HEK293 (cell line): ENCODE data around the gene KCNJ15.

ENCODE experiments used
- CTCF ChIA-PET: fragments of 350-600 bp; formaldehyde crosslinking; extraction: SDS; loops from one replicate; lab custom pipeline; 2021; ENCODE audit warnings: antibody characterized with exemption; lab: Yijun Ruan, JAX
- POLR2A ChIA-PET: fragments of 300-600 bp; formaldehyde crosslinking; extraction: SDS; loops from one replicate; lab custom pipeline; 2020; ENCODE audit warnings: antibody characterized with exemption, inconsistent platforms; lab: Yijun Ruan, JAX
- H3K27ac ChIP-seq: fragments of 200-500 bp; sonication (Bioruptor generic); 2 replicates; pipeline ENCODE4 v1.5.1; 2014; ENCODE audit warnings: low read depth, low read length, control low read depth, inconsistent platforms; ENCODE audit errors: extremely low read depth
- H3K36me3 ChIP-seq, 2 experiments: fragments of 200-500 bp in 1 of 2; sonication (Bioruptor generic) in 1 of 2; 1 replicate in 1 of 2; 2 replicates in 1 of 2; pipeline ENCODE4 v1.5.1; 2014 to 2017; ENCODE audit warnings: inconsistent platforms in 2 of 2, low read length in 2 of 2; ENCODE audit not compliant: control insufficient read depth in 2 of 2, insufficient read depth in 1 of 2
- H3K4me1 ChIP-seq: fragments of 200-500 bp; sonication (Bioruptor generic); 2 replicates; pipeline ENCODE4 v1.5.1; 2014; ENCODE audit warnings: mild to moderate bottlenecking, low read length, inconsistent platforms; ENCODE audit not compliant: control insufficient read depth, insufficient read depth
- H3K4me3 ChIP-seq: 2 replicates; pipeline ENCODE4 v1.5.1; 2011; ENCODE audit warnings: low read depth, mild to moderate bottlenecking, control low read depth, low read length, moderate library complexity
- H3K9me3 ChIP-seq: fragments of 200-500 bp; sonication (Bioruptor generic); 2 replicates; pipeline ENCODE4 v1.5.1; 2014; ENCODE audit warnings: low read depth, low read length, inconsistent platforms; ENCODE audit not compliant: control insufficient read depth, insufficient read depth
- BCL11A ChIP-seq: fragments of 450-650 bp; formaldehyde crosslinking; IDR thresholded peaks from 2 replicates; pipeline ENCODE4 v1.5.1; 2016; ENCODE audit warnings: low read depth, missing biosample characterization, missing genetic modification characterization
- BCL11B ChIP-seq: fragments of 450-650 bp; formaldehyde crosslinking; IDR thresholded peaks from 2 replicates; pipeline ENCODE4 v1.5.1; 2016; ENCODE audit warnings: low read depth, missing biosample characterization, missing genetic modification characterization
- GLI4 ChIP-seq: fragments of 450-650 bp; formaldehyde crosslinking; IDR thresholded peaks from 2 replicates; pipeline ENCODE4 v1.5.1; 2016; ENCODE audit warnings: missing biosample characterization, missing genetic modification characterization
- MEIS1 ChIP-seq: sonication (generic); formaldehyde crosslinking; IDR thresholded peaks from 2 replicates; pipeline ENCODE4 v1.8.1; 2022; ENCODE audit warnings: missing genetic modification reagents, mild to moderate bottlenecking, borderline replicate concordance
- MYNN ChIP-seq: fragments of 450-650 bp; formaldehyde crosslinking; IDR thresholded peaks from 2 replicates; pipeline ENCODE4 v1.5.1; 2016; ENCODE audit warnings: missing biosample characterization, missing genetic modification characterization, borderline replicate concordance
- SALL2 ChIP-seq: fragments of 450-650 bp; formaldehyde crosslinking; IDR thresholded peaks from 2 replicates; pipeline ENCODE4 v1.5.0; 2017; ENCODE audit warnings: missing biosample characterization, mild to moderate bottlenecking, missing genetic modification characterization, borderline replicate concordance
- YY2 ChIP-seq: fragments of 450-650 bp; formaldehyde crosslinking; IDR thresholded peaks from 2 replicates; pipeline ENCODE4 v1.5.1; 2016; ENCODE audit warnings: missing biosample characterization, missing genetic modification characterization
- ZBTB1 ChIP-seq: fragments of 450-650 bp; formaldehyde crosslinking; IDR thresholded peaks from 2 replicates; pipeline ENCODE4 v1.5.1; 2016; ENCODE audit warnings: missing biosample characterization, missing genetic modification characterization
- ZFP41 ChIP-seq: fragments of 450-650 bp; formaldehyde crosslinking; IDR thresholded peaks from 2 replicates; pipeline ENCODE4 v1.5.1; 2016; ENCODE audit warnings: missing biosample characterization, missing genetic modification characterization, borderline replicate concordance
- ZNF174 ChIP-seq: fragments of 450-650 bp; formaldehyde crosslinking; IDR thresholded peaks from 2 replicates; pipeline ENCODE4 v1.5.0; 2017; ENCODE audit warnings: missing biosample characterization, mild to moderate bottlenecking, missing genetic modification characterization
- ZNF274 ChIP-seq, 2 experiments: fragments of 200-500 bp in 1 of 2; fragments of 450-650 bp in 1 of 2; sonication (Bioruptor generic) in 1 of 2; formaldehyde crosslinking in 1 of 2; IDR thresholded peaks; 2 replicates each; pipeline versions ENCODE4 v1.5.1 to v1.6.1; 2014 to 2016; ENCODE audit warnings: borderline replicate concordance in 1 of 2, inconsistent platforms in 1 of 2, low read length in 1 of 2, missing biosample characterization in 1 of 2, missing genetic modification characterization in 1 of 2
- ZNF311 ChIP-seq: fragments of 450-650 bp; formaldehyde crosslinking; IDR thresholded peaks from 2 replicates; pipeline ENCODE4 v1.5.1; 2017; ENCODE audit warnings: missing biosample characterization, missing genetic modification characterization, borderline replicate concordance
- ZNF341 ChIP-seq: fragments of 450-650 bp; formaldehyde crosslinking; IDR thresholded peaks from 2 replicates; pipeline ENCODE4; 2016; ENCODE audit warnings: low read depth, missing biosample characterization, missing genetic modification characterization
- ZNF404 ChIP-seq: fragments of 450-650 bp; formaldehyde crosslinking; IDR thresholded peaks from 2 replicates; pipeline ENCODE4 v1.5.1; 2017; ENCODE audit warnings: missing biosample characterization, missing genetic modification characterization
- ZNF510 ChIP-seq: fragments of 450-650 bp; formaldehyde crosslinking; IDR thresholded peaks from 2 replicates; pipeline ENCODE4 v1.5.1; 2018; ENCODE audit warnings: mild to moderate bottlenecking, missing genetic modification characterization, missing biosample characterization; ENCODE audit not compliant: insufficient replicate concordance
- ZNF514 ChIP-seq: fragments of 450-650 bp; formaldehyde crosslinking; IDR thresholded peaks from 2 replicates; pipeline ENCODE4 v1.5.1; 2016; ENCODE audit warnings: missing biosample characterization, missing genetic modification characterization
- ZNF530 ChIP-seq: fragments of 450-650 bp; formaldehyde crosslinking; IDR thresholded peaks from 2 replicates; pipeline ENCODE4 v1.5.1; 2016; ENCODE audit warnings: low read depth, missing biosample characterization, missing genetic modification characterization
- ZNF596 ChIP-seq: fragments of 450-650 bp; IDR thresholded peaks from 2 replicates; pipeline ENCODE4 v1.5.0; 2018; ENCODE audit warnings: missing biosample characterization, mild to moderate bottlenecking, missing genetic modification characterization, moderate library complexity
- ZNF843 ChIP-seq: fragments of 450-650 bp; formaldehyde crosslinking; IDR thresholded peaks from 2 replicates; pipeline ENCODE4 v1.5.1; 2016; ENCODE audit warnings: missing biosample characterization, missing genetic modification characterization
- TF ChIP-seq, protein P1 (sequence below): fragments of 450-650 bp; formaldehyde crosslinking; IDR thresholded peaks from 2 replicates; pipeline ENCODE4 v1.5.1; 2017; ENCODE audit warnings: missing biosample characterization, missing genetic modification characterization
- TF ChIP-seq, protein P2 (sequence below): fragments of 450-650 bp; formaldehyde crosslinking; IDR thresholded peaks from 2 replicates; pipeline ENCODE4 v1.5.0; 2017; ENCODE audit warnings: missing biosample characterization, missing genetic modification characterization, borderline replicate concordance
- TF ChIP-seq, protein P3 (sequence below): fragments of 450-650 bp; formaldehyde crosslinking; IDR thresholded peaks from 2 replicates; pipeline ENCODE4 v1.5.1; 2016; ENCODE audit warnings: missing biosample characterization, missing genetic modification characterization
- TF ChIP-seq, protein P4 (sequence below): fragments of 450-650 bp; formaldehyde crosslinking; IDR thresholded peaks from 2 replicates; pipeline ENCODE4 v1.5.1; 2016; ENCODE audit warnings: missing biosample characterization, missing genetic modification characterization

KCNJ15 gene

DNA sequence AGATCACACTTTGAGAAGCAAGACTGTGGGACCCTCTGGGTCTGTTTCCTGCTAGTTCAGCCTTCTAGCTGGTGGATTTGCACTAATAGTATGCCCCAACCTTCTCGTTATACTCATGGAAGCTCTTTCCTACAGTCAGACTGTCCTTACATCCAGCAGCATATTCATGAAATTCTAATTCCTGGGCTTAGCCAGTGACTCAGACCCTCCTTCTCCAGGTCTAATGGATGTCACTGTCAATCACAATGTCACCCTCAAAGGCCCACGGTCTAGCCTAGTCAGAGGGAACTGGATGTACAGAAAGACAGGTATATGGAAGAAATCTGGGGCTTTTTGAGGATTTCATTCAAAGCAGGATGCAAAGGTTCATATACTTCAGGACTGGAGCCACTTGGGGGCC is 72.4 kb downstream of the KCNJ15 start (continued):
- TF ChIP-seq, protein P1, sequence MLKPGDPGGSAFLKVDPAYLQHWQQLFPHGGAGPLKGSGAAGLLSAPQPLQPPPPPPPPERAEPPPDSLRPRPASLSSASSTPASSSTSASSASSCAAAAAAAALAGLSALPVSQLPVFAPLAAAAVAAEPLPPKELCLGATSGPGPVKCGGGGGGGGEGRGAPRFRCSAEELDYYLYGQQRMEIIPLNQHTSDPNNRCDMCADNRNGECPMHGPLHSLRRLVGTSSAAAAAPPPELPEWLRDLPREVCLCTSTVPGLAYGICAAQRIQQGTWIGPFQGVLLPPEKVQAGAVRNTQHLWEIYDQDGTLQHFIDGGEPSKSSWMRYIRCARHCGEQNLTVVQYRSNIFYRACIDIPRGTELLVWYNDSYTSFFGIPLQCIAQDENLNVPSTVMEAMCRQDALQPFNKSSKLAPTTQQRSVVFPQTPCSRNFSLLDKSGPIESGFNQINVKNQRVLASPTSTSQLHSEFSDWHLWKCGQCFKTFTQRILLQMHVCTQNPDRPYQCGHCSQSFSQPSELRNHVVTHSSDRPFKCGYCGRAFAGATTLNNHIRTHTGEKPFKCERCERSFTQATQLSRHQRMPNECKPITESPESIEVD, result no peak
- TF ChIP-seq ZNF311 (tag by site-specific recombination), result no peak
- no peak for TF ChIP-seq ZNF843 (tag by site-specific recombination)
- no peak for TF ChIP-seq ZNF510
- no peak for TF ChIP-seq MEIS1
- no peak for TF ChIP-seq YY2
- no peak for TF ChIP-seq ZNF530
- TF ChIP-seq, protein P2, sequence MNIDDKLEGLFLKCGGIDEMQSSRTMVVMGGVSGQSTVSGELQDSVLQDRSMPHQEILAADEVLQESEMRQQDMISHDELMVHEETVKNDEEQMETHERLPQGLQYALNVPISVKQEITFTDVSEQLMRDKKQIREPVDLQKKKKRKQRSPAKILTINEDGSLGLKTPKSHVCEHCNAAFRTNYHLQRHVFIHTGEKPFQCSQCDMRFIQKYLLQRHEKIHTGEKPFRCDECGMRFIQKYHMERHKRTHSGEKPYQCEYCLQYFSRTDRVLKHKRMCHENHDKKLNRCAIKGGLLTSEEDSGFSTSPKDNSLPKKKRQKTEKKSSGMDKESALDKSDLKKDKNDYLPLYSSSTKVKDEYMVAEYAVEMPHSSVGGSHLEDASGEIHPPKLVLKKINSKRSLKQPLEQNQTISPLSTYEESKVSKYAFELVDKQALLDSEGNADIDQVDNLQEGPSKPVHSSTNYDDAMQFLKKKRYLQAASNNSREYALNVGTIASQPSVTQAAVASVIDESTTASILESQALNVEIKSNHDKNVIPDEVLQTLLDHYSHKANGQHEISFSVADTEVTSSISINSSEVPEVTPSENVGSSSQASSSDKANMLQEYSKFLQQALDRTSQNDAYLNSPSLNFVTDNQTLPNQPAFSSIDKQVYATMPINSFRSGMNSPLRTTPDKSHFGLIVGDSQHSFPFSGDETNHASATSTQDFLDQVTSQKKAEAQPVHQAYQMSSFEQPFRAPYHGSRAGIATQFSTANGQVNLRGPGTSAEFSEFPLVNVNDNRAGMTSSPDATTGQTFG (tag by site-specific recombination), result no peak

DNA sequence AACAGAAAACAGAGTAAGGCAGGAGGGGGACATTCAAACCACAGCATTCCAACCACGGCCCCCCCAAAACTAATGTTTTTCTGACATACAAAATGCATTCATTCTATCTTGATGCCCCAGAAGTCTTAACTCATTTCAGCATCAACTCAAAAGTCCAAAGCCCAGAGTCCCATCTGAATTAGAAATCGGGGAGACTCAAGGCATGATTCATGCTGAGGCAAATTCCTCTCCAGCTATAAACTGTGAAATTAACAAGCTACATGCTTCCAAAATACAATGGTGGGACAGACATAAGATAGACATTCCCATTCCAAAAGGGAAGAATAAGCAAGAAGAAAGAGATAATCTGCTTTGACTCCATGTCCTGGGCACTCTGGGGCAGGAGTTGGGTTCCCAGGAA is 73.9 kb downstream of the KCNJ15 start:
- no peak for TF ChIP-seq ZNF596 (tag by site-specific recombination)
- TF ChIP-seq, protein P3, sequence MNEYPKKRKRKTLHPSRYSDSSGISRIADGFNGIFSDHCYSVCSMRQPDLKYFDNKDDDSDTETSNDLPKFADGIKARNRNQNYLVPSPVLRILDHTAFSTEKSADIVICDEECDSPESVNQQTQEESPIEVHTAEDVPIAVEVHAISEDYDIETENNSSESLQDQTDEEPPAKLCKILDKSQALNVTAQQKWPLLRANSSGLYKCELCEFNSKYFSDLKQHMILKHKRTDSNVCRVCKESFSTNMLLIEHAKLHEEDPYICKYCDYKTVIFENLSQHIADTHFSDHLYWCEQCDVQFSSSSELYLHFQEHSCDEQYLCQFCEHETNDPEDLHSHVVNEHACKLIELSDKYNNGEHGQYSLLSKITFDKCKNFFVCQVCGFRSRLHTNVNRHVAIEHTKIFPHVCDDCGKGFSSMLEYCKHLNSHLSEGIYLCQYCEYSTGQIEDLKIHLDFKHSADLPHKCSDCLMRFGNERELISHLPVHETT (tag by site-specific recombination), result no peak
- TF ChIP-seq ZNF174, result no peak
- TF ChIP-seq BCL11A (tag by site-specific recombination), result no peak
- no peak for TF ChIP-seq SALL2 (tag by site-specific recombination)
- no peak for TF ChIP-seq ZBTB1 (tag by site-specific recombination)
- TF ChIP-seq ZNF341 (tag by site-specific recombination), result no peak
- no peak for TF ChIP-seq ZNF404 (tag by site-specific recombination)
- no peaks in the 10 kb centered on the region for H3K9me3 ChIP-seq
- no peaks in the 10 kb centered on the region for H3K36me3 ChIP-seq
- H3K27ac ChIP-seq, result no peak overlapping the region
- ChIA-PET CTCF (no interaction called here), POLR2A (no interaction called here)
- no peak overlapping the region for H3K4me3 ChIP-seq
- no peaks in the 10 kb centered on the region for H3K4me1 ChIP-seq

DNA sequence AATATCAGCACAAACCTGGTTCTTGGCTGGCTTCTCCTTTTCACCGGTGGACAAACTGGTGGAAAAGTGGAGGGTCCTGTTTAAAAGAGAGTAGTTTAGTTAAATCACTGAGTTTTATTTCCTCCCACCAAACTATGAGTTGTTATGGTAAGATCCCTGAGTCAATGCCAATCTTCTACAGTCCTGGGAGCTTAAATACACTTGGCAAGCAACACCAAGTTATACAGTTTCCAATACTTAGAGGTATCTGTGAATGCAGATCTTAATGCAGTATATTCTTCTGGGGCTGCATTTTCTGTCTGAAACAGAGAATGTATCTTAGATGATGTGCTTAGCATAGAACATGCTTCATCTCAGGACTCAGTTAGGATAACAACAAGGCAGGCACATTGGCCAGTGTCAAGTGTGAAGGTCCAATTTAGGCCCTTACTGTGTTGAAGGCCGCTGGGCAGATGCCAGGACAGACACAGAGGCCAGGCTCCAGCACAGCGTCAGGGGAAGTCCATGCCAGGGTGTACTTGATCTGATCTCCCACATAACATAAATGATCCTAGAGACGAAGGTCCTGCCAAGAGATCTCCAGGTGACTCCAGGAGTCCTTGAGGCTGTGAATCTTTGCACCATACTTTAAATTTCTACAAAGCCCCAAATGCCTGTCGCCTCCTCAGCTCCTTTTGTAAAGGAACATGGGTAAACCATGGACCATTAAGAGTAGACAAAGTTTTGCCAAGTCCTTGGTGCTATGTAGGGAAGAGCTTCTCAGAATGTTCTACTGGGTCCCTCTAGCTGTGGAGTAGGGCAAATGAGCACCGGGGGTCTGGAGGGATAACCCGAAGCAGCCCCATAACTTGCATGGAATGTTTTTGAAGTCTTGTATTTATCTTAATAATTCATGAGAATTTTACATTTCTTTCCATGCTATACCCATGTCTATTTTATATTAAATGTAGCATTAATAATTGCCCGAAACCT is 76.8 kb downstream of the KCNJ15 start:
- no peaks in the 10 kb centered on the region for H3K9me3 ChIP-seq
- ChIA-PET POLR2A (no interaction called here), CTCF (interaction anchor here (0.7 to 4.1 kb wide), 5 partner anchors 10 to 115 kb away, joined by 3 to 23 read pairs (median 8); no protein-coding TSS in a partner anchor)
- no peak overlapping the region for H3K4me3 ChIP-seq
- no peaks in the 10 kb centered on the region for H3K4me1 ChIP-seq
- H3K27ac ChIP-seq, result no peak overlapping the region
- no peaks in the 10 kb centered on the region for H3K36me3 ChIP-seq
- TF ChIP-seq, protein P4, sequence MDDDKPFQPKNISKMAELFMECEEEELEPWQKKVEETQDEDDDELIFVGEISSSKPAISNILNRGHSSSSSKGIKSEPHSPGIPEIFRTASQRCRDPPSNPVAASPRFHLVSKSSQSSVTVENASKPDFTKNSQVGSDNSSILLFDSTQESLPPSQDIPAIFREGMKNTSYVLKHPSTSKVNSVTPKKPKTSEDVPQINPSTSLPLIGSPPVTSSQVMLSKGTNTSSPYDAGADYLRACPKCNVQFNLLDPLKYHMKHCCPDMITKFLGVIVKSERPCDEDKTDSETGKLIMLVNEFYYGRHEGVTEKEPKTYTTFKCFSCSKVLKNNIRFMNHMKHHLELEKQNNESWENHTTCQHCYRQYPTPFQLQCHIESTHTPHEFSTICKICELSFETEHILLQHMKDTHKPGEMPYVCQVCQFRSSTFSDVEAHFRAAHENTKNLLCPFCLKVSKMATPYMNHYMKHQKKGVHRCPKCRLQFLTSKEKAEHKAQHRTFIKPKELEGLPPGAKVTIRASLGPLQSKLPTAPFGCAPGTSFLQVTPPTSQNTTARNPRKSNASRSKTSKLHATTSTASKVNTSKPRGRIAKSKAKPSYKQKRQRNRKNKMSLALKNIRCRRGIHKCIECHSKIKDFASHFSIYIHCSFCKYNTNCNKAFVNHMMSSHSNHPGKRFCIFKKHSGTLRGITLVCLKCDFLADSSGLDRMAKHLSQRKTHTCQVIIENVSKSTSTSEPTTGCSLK, result no peak
- TF ChIP-seq ZNF514 (tag by site-specific recombination) (no peak), ZFP41 (tag by site-specific recombination) (no peak), GLI4 (tag by site-specific recombination) (no peak), ZNF274 (IDR thresholded peaks at IDR 0.05; ENCODE audit: low read length) (no peak), ZNF274 (tag by site-specific recombination; IDR thresholded peaks at IDR 0.05; ENCODE audit: borderline replicate concordance) (no peak), MYNN (no peak), BCL11B (tag by site-specific recombination) (no peak)
